K562 (cell line): Measurements from ENCODE around the gene RPL19. TPM values are rescaled to one million over a fixed set of nuclear protein-coding genes. Genes with fewer than 3 reads are reported as not detected.

Experiments used
- EHMT2 ChIP-seq: fragments of 450-650 bp; IDR thresholded peaks from 2 replicates; pipeline ENCODE4 v1.6.1; 2018; ENCODE audit warnings: antibody characterized with exemption
- EZH2 ChIP-seq: IDR thresholded peaks from 2 replicates; pipeline ENCODE4 v1.6.1; 2012; ENCODE audit warnings: low read depth, mild to moderate bottlenecking, inconsistent platforms, low read length, borderline replicate concordance
- NFIX ChIP-seq: fragments of 250-450 bp; sonication (Bioruptor Pico); IDR thresholded peaks from 2 replicates; pipeline ENCODE4 v1.4.0; 2020; ENCODE audit warnings: low read depth, mild to moderate bottlenecking, moderate library complexity
- NONO ChIP-seq, 2 experiments: fragments of 200-400 bp in 1 of 2; fragments of 450-650 bp in 1 of 2; formaldehyde crosslinking in 1 of 2; IDR thresholded peaks; 2 replicates each; pipeline ENCODE4 v1.6.1; 2017; ENCODE audit warnings: low read depth in 2 of 2, mild to moderate bottlenecking in 2 of 2, moderate library complexity in 2 of 2, low read length in 1 of 2
- SP2 ChIP-seq: IDR thresholded peaks from 2 replicates; pipeline ENCODE4 v1.6.1; 2011; ENCODE audit warnings: mild to moderate bottlenecking, low read depth, low read length, moderate library complexity; ENCODE audit not compliant: poor library complexity, severe bottlenecking; ENCODE audit errors: extremely low read depth
- polyA plus RNA-seq, 8 experiments: library from polyadenylated mRNA; depleted of rRNA in 4 of 8; stranded (reverse) in 5 of 8; unstranded in 3 of 8; fragments of >200 nt; fragmentation: Nextera tagmentation in 2 of 8; fragmentation: Illumina TruSeq in 1 of 8; extraction: Ambion mirVana in 2 of 8; extraction: Trizol in 1 of 8; gene quantifications; 2 replicates each; pipeline versions ENCODE4 v1.2.1 to v1.2.3, GENCODE V29; 2011 to 2014; ENCODE audit warnings: inconsistent platforms in 1 of 8, missing spikeins in 1 of 8
- total RNA-seq, 7 experiments: library from RNA; depleted of rRNA in 6 of 7; stranded (reverse); fragments of >200 nt in 6 of 7; fragmentation: Illumina TruSeq in 2 of 7; extraction: Trizol in 2 of 7; gene quantifications; 2 replicates each; pipeline versions ENCODE4 v1.2.1 to v1.2.3, GENCODE V29; 2011 to 2021; ENCODE audit warnings: low replicate concordance in 1 of 7
- TF ChIP-seq, protein P1 (sequence below): fragments of 450-650 bp; formaldehyde crosslinking; IDR thresholded peaks from 2 replicates; pipeline ENCODE4 v1.4.0; 2020; ENCODE audit warnings: mild to moderate bottlenecking, mixed read lengths
- TF ChIP-seq, protein P2 (sequence below): fragments of 450-650 bp; formaldehyde crosslinking; IDR thresholded peaks from 2 replicates; pipeline ENCODE4 v1.4.0; 2020; ENCODE audit warnings: mild to moderate bottlenecking, moderate library complexity
- TF ChIP-seq, protein P3 (sequence below): fragments of 450-650 bp; IDR thresholded peaks from 2 replicates; pipeline ENCODE4 v1.6.1; 2018; ENCODE audit not compliant: partially characterized antibody
- TF ChIP-seq, protein P4 (sequence below): fragments of 250-450 bp; sonication (Bioruptor Pico); IDR thresholded peaks from 2 replicates; pipeline ENCODE4 v1.8.0; 2022; ENCODE audit warnings: inconsistent platforms
- TF ChIP-seq, protein P5 (sequence below): sonication (generic); formaldehyde crosslinking; IDR thresholded peaks from 2 replicates; pipeline ENCODE4 v1.4.0; 2020; ENCODE audit warnings: mild to moderate bottlenecking, missing genetic modification reagents

The RPL19 gene
- total and polyA plus RNA-seq, 9 of the 15 experiments (the other 6 are each of a cell fraction or from before 2014, with no cell fraction given), result 2,263 to 4,614 (median 3,727) TPM

DNA sequence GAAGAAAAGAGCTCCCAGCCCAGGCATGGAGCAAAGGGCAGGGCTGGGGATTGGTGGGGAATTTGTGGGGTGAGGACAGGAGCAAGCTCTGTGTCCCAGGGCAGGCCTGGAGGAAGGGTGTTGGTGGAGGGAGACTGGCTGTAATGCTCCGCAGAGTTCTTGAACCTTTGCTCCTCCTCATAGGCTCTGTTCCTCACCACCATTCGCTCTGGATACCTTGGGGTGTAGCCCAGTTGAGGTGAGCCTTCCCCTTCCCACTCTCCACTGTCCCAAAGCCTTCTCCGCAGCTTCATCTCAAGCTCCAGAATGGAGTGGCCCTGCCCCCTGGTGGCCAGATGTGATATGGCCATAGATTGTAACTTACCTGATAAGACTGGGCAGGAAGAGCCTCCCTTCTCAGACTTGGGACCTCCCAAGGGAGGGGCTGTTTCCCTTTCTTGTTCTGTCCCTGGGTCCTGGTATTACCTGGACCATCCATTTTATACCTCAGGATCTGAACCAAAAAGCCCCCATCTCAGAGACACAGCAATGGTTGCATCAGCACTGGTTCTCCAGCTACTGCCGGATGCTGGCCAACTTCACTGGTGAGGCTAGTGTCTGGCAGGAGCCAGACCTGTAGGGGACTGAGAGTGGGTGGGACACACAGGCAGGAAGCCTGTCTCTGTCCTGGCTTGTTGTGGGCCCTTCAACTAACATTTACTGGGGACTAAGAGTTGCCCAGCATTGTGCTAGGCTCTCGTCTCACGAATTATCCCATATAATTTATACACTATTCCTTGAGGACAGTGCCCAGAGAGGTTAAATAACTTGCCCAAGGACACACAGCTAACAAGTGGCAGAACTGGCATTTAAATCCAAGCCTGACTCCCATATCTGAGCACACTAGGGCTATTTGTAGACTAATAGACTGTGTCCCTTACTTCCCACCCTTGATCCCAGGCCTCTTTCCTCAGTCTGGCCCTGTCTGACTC, 44.8 kb downstream of the RPL19 start (continued):
- TF ChIP-seq, protein P1, sequence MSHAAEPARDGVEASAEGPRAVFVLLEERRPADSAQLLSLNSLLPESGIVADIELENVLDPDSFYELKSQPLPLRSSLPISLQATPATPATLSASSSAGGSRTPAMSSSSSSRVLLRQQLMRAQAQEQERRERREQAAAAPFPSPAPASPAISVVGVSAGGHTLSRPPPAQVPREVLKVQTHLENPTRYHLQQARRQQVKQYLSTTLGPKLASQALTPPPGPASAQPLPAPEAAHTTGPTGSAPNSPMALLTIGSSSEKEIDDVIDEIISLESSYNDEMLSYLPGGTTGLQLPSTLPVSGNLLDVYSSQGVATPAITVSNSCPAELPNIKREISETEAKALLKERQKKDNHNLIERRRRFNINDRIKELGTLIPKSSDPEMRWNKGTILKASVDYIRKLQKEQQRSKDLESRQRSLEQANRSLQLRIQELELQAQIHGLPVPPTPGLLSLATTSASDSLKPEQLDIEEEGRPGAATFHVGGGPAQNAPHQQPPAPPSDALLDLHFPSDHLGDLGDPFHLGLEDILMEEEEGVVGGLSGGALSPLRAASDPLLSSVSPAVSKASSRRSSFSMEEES (CRISPR knock-in tag), result no peak
- no peak for TF ChIP-seq SP2
- TF ChIP-seq EHMT2, result no peak
- TF ChIP-seq, protein P2, sequence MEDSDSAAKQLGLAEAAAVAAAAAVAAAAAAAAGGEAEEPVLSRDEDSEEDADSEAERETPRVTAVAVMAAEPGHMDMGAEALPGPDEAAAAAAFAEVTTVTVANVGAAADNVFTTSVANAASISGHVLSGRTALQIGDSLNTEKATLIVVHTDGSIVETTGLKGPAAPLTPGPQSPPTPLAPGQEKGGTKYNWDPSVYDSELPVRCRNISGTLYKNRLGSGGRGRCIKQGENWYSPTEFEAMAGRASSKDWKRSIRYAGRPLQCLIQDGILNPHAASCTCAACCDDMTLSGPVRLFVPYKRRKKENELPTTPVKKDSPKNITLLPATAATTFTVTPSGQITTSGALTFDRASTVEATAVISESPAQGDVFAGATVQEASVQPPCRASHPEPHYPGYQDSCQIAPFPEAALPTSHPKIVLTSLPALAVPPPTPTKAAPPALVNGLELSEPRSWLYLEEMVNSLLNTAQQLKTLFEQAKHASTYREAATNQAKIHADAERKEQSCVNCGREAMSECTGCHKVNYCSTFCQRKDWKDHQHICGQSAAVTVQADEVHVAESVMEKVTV (CRISPR knock-in tag), result peak; percentile 64; the same call in 1 of the 2 replicates
- TF ChIP-seq NFIX, result no peak
- TF ChIP-seq, protein P3, sequence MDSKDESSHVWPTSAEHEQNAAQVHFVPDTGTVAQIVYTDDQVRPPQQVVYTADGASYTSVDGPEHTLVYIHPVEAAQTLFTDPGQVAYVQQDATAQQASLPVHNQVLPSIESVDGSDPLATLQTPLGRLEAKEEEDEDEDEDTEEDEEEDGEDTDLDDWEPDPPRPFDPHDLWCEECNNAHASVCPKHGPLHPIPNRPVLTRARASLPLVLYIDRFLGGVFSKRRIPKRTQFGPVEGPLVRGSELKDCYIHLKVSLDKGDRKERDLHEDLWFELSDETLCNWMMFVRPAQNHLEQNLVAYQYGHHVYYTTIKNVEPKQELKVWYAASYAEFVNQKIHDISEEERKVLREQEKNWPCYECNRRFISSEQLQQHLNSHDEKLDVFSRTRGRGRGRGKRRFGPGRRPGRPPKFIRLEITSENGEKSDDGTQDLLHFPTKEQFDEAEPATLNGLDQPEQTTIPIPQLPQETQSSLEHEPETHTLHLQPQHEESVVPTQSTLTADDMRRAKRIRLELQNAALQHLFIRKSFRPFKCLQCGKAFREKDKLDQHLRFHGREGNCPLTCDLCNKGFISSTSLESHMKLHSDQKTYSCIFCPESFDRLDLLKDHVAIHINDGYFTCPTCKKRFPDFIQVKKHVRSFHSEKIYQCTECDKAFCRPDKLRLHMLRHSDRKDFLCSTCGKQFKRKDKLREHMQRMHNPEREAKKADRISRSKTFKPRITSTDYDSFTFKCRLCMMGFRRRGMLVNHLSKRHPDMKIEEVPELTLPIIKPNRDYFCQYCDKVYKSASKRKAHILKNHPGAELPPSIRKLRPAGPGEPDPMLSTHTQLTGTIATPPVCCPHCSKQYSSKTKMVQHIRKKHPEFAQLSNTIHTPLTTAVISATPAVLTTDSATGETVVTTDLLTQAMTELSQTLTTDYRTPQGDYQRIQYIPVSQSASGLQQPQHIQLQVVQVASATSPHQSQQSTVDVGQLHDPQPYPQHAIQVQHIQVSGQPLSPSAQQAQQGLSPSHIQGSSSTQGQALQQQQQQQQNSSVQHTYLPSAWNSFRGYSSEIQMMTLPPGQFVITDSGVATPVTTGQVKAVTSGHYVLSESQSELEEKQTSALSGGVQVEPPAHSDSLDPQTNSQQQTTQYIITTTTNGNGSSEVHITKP, result peak; percentile 72
- no peak for TF ChIP-seq EZH2
- TF ChIP-seq, protein P4, sequence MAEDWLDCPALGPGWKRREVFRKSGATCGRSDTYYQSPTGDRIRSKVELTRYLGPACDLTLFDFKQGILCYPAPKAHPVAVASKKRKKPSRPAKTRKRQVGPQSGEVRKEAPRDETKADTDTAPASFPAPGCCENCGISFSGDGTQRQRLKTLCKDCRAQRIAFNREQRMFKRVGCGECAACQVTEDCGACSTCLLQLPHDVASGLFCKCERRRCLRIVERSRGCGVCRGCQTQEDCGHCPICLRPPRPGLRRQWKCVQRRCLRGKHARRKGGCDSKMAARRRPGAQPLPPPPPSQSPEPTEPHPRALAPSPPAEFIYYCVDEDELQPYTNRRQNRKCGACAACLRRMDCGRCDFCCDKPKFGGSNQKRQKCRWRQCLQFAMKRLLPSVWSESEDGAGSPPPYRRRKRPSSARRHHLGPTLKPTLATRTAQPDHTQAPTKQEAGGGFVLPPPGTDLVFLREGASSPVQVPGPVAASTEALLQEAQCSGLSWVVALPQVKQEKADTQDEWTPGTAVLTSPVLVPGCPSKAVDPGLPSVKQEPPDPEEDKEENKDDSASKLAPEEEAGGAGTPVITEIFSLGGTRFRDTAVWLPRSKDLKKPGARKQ (CRISPR knock-in tag), result no peak
- TF ChIP-seq, protein P5, sequence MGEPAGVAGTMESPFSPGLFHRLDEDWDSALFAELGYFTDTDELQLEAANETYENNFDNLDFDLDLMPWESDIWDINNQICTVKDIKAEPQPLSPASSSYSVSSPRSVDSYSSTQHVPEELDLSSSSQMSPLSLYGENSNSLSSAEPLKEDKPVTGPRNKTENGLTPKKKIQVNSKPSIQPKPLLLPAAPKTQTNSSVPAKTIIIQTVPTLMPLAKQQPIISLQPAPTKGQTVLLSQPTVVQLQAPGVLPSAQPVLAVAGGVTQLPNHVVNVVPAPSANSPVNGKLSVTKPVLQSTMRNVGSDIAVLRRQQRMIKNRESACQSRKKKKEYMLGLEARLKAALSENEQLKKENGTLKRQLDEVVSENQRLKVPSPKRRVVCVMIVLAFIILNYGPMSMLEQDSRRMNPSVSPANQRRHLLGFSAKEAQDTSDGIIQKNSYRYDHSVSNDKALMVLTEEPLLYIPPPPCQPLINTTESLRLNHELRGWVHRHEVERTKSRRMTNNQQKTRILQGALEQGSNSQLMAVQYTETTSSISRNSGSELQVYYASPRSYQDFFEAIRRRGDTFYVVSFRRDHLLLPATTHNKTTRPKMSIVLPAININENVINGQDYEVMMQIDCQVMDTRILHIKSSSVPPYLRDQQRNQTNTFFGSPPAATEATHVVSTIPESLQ (CRISPR knock-in tag), result no peak
- TF ChIP-seq NONO (IDR thresholded peaks at IDR 0.05; ENCODE audit: low read depth in 2 of 2, low read length in 1 of 2), result no peak
